Measurements from ENCODE around the gene FOXP1. TPM values are rescaled to one million over a fixed set of nuclear protein-coding genes. Genes with fewer than 3 reads are reported as not detected.

The FOXP1 gene
- total and polyA plus RNA-seq, 2 donors (not counting 1 experiment from before 2014, with no cell fraction given), result 70.3 to 101 TPM

- H3K4me2 ChIP-seq (ENCODE audit: extremely low read depth, insufficient read depth, low read length), result no peak overlapping the region
- H4K20me1 ChIP-seq (ENCODE audit: control insufficient read depth, extremely low read depth, insufficient read depth, low read length), result no peaks in the 10 kb centered on the region
- no peaks in the 10 kb centered on the region for H3K4me1 ChIP-seq (ENCODE audit: control insufficient read depth, extremely low read depth, insufficient read depth, low read length)
- no peaks in the 10 kb centered on the region for H3K36me3 ChIP-seq (ENCODE audit: control insufficient read depth, insufficient read depth, low read length)
- H3K9me3 ChIP-seq (ENCODE audit: control insufficient read depth, insufficient read depth, low read depth, low read length), result no peaks in the 10 kb centered on the region
- no peak overlapping the region for H3K9ac ChIP-seq (ENCODE audit: insufficient read depth, low read length)
- DNase-seq (ENCODE audit: low read depth in 2 of 2), result peak in 1 of 2 donors; percentile 24
- H3K4me3 ChIP-seq (replicated peaks in 1 of 4; ENCODE audit: control extremely low read depth in 1 of 4, insufficient read depth in 1 of 4, low read depth in 3 of 4, low read length in 4 of 4), result no peak overlapping the region
- H2AFZ ChIP-seq (ENCODE audit: low read length), result no peak overlapping the region
- no peak for TF ChIP-seq EZH2 (IDR thresholded peaks at IDR 0.05; ENCODE audit: low read length, missing control alignments)
- no peak for TF ChIP-seq CTCF (conservative IDR thresholded peaks at IDR 0.05 in 1 of 2, IDR thresholded peaks at IDR 0.05 in 1 of 2; ENCODE audit: low read depth in 1 of 2, low read length in 2 of 2)
- no peak overlapping the region for H3K27ac ChIP-seq (ENCODE audit: insufficient read depth, low read length)
- no peaks in the 10 kb centered on the region for H3K79me2 ChIP-seq (ENCODE audit: control insufficient read depth, insufficient read depth, low read length)
- no peaks in the 10 kb centered on the region for H3K27me3 ChIP-seq (ENCODE audit: control insufficient read depth, insufficient read depth, low read length)
Measured at GRCh38 chr3:71211083-71211482, 372.4 kb downstream of the FOXP1 start.

GRCh38 chr3:71210257-71211007 lies 373.1 kb downstream of the FOXP1 start:
- Histone ChIP-seq H3K4me1 (ENCODE audit: control insufficient read depth, extremely low read depth, insufficient read depth, low read length) (no peaks in the 10 kb centered on the region), H3K27me3 (ENCODE audit: control insufficient read depth, insufficient read depth, low read length) (no peaks in the 10 kb centered on the region), H3K9me3 (ENCODE audit: control insufficient read depth, insufficient read depth, low read depth, low read length) (no peaks in the 10 kb centered on the region), H3K79me2 (ENCODE audit: control insufficient read depth, insufficient read depth, low read length) (no peaks in the 10 kb centered on the region), H3K4me2 (ENCODE audit: extremely low read depth, insufficient read depth, low read length) (no peak overlapping the region), H3K27ac (ENCODE audit: insufficient read depth, low read length) (no peak overlapping the region), H3K9ac (ENCODE audit: insufficient read depth, low read length) (no peak overlapping the region), H3K36me3 (ENCODE audit: control insufficient read depth, insufficient read depth, low read length) (no peaks in the 10 kb centered on the region), H2AFZ (ENCODE audit: low read length) (peak overlapping the region; percentile 24), H4K20me1 (ENCODE audit: control insufficient read depth, extremely low read depth, insufficient read depth, low read length) (no peaks in the 10 kb centered on the region), H3K4me3 (replicated peaks in 1 of 4; ENCODE audit: control extremely low read depth in 1 of 4, insufficient read depth in 1 of 4, low read depth in 3 of 4, low read length in 4 of 4) (no peak overlapping the region)
- TF ChIP-seq EZH2 (IDR thresholded peaks at IDR 0.05; ENCODE audit: low read length, missing control alignments), result no peak
- peak in 1 of 2 donors; percentile 26 for TF ChIP-seq CTCF (conservative IDR thresholded peaks at IDR 0.05 in 1 of 2, IDR thresholded peaks at IDR 0.05 in 1 of 2; ENCODE audit: low read depth in 1 of 2, low read length in 2 of 2)
- peak; percentile 56 to 90 for DNase-seq (ENCODE audit: low read depth in 2 of 2)

- TF ChIP-seq EZH2 (IDR thresholded peaks at IDR 0.05; ENCODE audit: low read length, missing control alignments), result no peak
- TF ChIP-seq CTCF (conservative IDR thresholded peaks at IDR 0.05 in 1 of 2, IDR thresholded peaks at IDR 0.05 in 1 of 2; ENCODE audit: low read depth in 1 of 2, low read length in 2 of 2), result no peak
- Histone ChIP-seq H3K4me3 (replicated peaks in 1 of 4; ENCODE audit: control extremely low read depth in 1 of 4, insufficient read depth in 1 of 4, low read depth in 3 of 4, low read length in 4 of 4) (no peak overlapping the region), H3K27ac (ENCODE audit: insufficient read depth, low read length) (no peak overlapping the region), H3K4me2 (ENCODE audit: extremely low read depth, insufficient read depth, low read length) (no peak overlapping the region), H2AFZ (ENCODE audit: low read length) (no peak overlapping the region), H3K36me3 (ENCODE audit: control insufficient read depth, insufficient read depth, low read length) (no peaks in the 10 kb centered on the region), H3K4me1 (ENCODE audit: control insufficient read depth, extremely low read depth, insufficient read depth, low read length) (no peaks in the 10 kb centered on the region), H3K9me3 (ENCODE audit: control insufficient read depth, insufficient read depth, low read depth, low read length) (no peaks in the 10 kb centered on the region), H3K9ac (ENCODE audit: insufficient read depth, low read length) (no peak overlapping the region), H4K20me1 (ENCODE audit: control insufficient read depth, extremely low read depth, insufficient read depth, low read length) (no peaks in the 10 kb centered on the region), H3K79me2 (ENCODE audit: control insufficient read depth, insufficient read depth, low read length) (no peaks in the 10 kb centered on the region), H3K27me3 (ENCODE audit: control insufficient read depth, insufficient read depth, low read length) (no peaks in the 10 kb centered on the region)
- DNase-seq (ENCODE audit: low read depth in 2 of 2), result peak; percentile 23 to 46
Measured at GRCh38 chr3:71208211-71209095, 375.1 kb downstream of the FOXP1 start.

Measured in fibroblast of lung (primary cell).